HepG2 (cell line): Measurements from ENCODE around the gene RAB1B. TPM values are rescaled to one million over a fixed set of nuclear protein-coding genes. Genes with fewer than 3 reads are reported as not detected.
A peak's percentile ranks its signal among the peaks of the same experiment; 100 is the strongest.

Source experiments
- CC2D1A ChIP-seq: sonication (generic); formaldehyde crosslinking; IDR thresholded peaks from 2 replicates; pipeline ENCODE4 v1.8.1; 2023; ENCODE audit warnings: mild to moderate bottlenecking, missing genetic modification reagents
- CEBPZ ChIP-seq: IDR thresholded peaks from 2 replicates; pipeline ENCODE4 v1.6.1; 2012; ENCODE audit warnings: low read length, improper control_type of control experiment
- DMAP1 ChIP-seq: IDR thresholded peaks from 2 replicates; pipeline ENCODE4 v1.6.1; 2016
- MAF1 ChIP-seq: sonication (generic); formaldehyde crosslinking; IDR thresholded peaks from 2 replicates; pipeline ENCODE4 v1.5.0; 2020; ENCODE audit warnings: missing genetic modification reagents, borderline replicate concordance
- MYNN ChIP-seq: sonication (generic); formaldehyde crosslinking; IDR thresholded peaks from 2 replicates; pipeline ENCODE4 v1.4.0; 2020; ENCODE audit warnings: mild to moderate bottlenecking, low read depth, missing genetic modification reagents
- RAD21 ChIP-seq: fragments of 450-650 bp; formaldehyde crosslinking; IDR thresholded peaks from 2 replicates; pipeline ENCODE4 v1.5.0; 2020; ENCODE audit warnings: mild to moderate bottlenecking
- SIN3A ChIP-seq: IDR thresholded peaks from 2 replicates; pipeline ENCODE4 v1.6.1; 2011; ENCODE audit warnings: low read depth, mild to moderate bottlenecking, control low read depth, low read length, borderline replicate concordance
- SRY ChIP-seq: sonication (generic); formaldehyde crosslinking; IDR thresholded peaks from 2 replicates; pipeline ENCODE4 v1.8.0; 2022; ENCODE audit warnings: mild to moderate bottlenecking, missing genetic modification reagents
- ZFY ChIP-seq: sonication (generic); formaldehyde crosslinking; IDR thresholded peaks from 2 replicates; pipeline ENCODE4 v1.4.0; 2020; ENCODE audit warnings: missing genetic modification reagents
- ZNF253 ChIP-seq: sonication (generic); formaldehyde crosslinking; IDR thresholded peaks from 2 replicates; pipeline ENCODE4 v1.8.0; 2022; ENCODE audit warnings: mild to moderate bottlenecking, missing genetic modification reagents, borderline replicate concordance
- ZNF383 ChIP-seq: sonication (generic); formaldehyde crosslinking; IDR thresholded peaks from 2 replicates; pipeline ENCODE4 v1.4.0; 2020; ENCODE audit warnings: missing genetic modification reagents, mild to moderate bottlenecking, borderline replicate concordance
- ZNF530 ChIP-seq: sonication (generic); formaldehyde crosslinking; IDR thresholded peaks from 2 replicates; pipeline ENCODE4 v1.5.0; 2020; ENCODE audit warnings: low read depth, mild to moderate bottlenecking, missing genetic modification reagents
- ZNF781 ChIP-seq: sonication (generic); formaldehyde crosslinking; IDR thresholded peaks from 2 replicates; pipeline ENCODE4 v1.5.1; 2020; ENCODE audit warnings: borderline replicate concordance, mild to moderate bottlenecking, missing genetic modification reagents; ENCODE audit errors: not compliant biosample characterization
- polyA plus RNA-seq, 8 experiments: library from polyadenylated mRNA; depleted of rRNA in 3 of 8; stranded (reverse) in 7 of 8; unstranded in 1 of 8; fragments of >200 nt; fragmentation: Illumina TruSeq in 4 of 8; extraction: Trizol in 4 of 8; gene quantifications; 2 replicates each; pipeline versions ENCODE4 v1.2.1 to v1.2.3, GENCODE V29; 2011 to 2016; ENCODE audit warnings: low read depth in 4 of 8, missing spikeins in 1 of 8, mixed read lengths in 1 of 8; ENCODE audit not compliant: insufficient read depth in 1 of 8
- total RNA-seq, 5 experiments: library from RNA; depleted of rRNA; stranded (reverse); fragments of >200 nt; fragmentation: Illumina TruSeq; extraction: Trizol; gene quantifications; 2 replicates each; pipeline ENCODE4 v1.2.3, GENCODE V29; 2016; ENCODE audit warnings: low read depth in 1 of 5
- TF ChIP-seq, protein P1 (sequence below): sonication (generic); formaldehyde crosslinking; IDR thresholded peaks from 2 replicates; pipeline ENCODE4 v1.4.0; 2020; ENCODE audit warnings: missing genetic modification reagents
- TF ChIP-seq, protein P2 (sequence below): conservative IDR thresholded peaks from 2 replicates; pipeline ENCODE4 v1.6.1; 2018; ENCODE audit warnings: missing genetic modification reagents
- TF ChIP-seq, protein P3 (sequence below): IDR thresholded peaks from 2 replicates; pipeline ENCODE4 v1.6.1; 2016; ENCODE audit warnings: missing genetic modification reagents, missing compliant biosample characterization
- TF ChIP-seq, protein P4 (sequence below): IDR thresholded peaks from 2 replicates; pipeline ENCODE4 v1.6.1; 2016; ENCODE audit warnings: mild to moderate bottlenecking
- TF ChIP-seq, protein P5 (sequence below): sonication (generic); formaldehyde crosslinking; IDR thresholded peaks from 2 replicates; pipeline ENCODE4 v1.8.1; 2023; ENCODE audit warnings: mild to moderate bottlenecking, moderate library complexity, missing genetic modification reagents

The RAB1B gene
- total and polyA plus RNA-seq, 2 of the 13 experiments (the other 11 are each of a cell fraction or from before 2014, with no cell fraction given) = 77.9 to 87.9 TPM

- TF ChIP-seq SIN3A = peak; percentile 92; the same call in 1 of the 2 replicates
- no peak for TF ChIP-seq ZNF383 (CRISPR knock-in tag)
- no peak for TF ChIP-seq MAF1 (CRISPR knock-in tag)
- no peak for TF ChIP-seq CEBPZ
- TF ChIP-seq ZNF530 (CRISPR knock-in tag) = no peak
- TF ChIP-seq SRY (CRISPR knock-in tag) = 0 out of 2 replicates have a peak, but pooled peaks have one; percentile 37
- TF ChIP-seq RAD21 (CRISPR knock-in tag) = peak; percentile 90
- TF ChIP-seq CC2D1A (CRISPR knock-in tag) = 0 out of 2 replicates have a peak, but pooled peaks have one; percentile 58
- TF ChIP-seq ZNF781 (CRISPR knock-in tag) = peak; percentile 70
- TF ChIP-seq, protein P1, sequence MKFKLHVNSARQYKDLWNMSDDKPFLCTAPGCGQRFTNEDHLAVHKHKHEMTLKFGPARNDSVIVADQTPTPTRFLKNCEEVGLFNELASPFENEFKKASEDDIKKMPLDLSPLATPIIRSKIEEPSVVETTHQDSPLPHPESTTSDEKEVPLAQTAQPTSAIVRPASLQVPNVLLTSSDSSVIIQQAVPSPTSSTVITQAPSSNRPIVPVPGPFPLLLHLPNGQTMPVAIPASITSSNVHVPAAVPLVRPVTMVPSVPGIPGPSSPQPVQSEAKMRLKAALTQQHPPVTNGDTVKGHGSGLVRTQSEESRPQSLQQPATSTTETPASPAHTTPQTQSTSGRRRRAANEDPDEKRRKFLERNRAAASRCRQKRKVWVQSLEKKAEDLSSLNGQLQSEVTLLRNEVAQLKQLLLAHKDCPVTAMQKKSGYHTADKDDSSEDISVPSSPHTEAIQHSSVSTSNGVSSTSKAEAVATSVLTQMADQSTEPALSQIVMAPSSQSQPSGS = peak; percentile 71; the same call in 1 of the 2 replicates
- peak; percentile 99 for TF ChIP-seq MYNN (CRISPR knock-in tag)
- peak; percentile 58 for TF ChIP-seq ZFY
- TF ChIP-seq, protein P2, sequence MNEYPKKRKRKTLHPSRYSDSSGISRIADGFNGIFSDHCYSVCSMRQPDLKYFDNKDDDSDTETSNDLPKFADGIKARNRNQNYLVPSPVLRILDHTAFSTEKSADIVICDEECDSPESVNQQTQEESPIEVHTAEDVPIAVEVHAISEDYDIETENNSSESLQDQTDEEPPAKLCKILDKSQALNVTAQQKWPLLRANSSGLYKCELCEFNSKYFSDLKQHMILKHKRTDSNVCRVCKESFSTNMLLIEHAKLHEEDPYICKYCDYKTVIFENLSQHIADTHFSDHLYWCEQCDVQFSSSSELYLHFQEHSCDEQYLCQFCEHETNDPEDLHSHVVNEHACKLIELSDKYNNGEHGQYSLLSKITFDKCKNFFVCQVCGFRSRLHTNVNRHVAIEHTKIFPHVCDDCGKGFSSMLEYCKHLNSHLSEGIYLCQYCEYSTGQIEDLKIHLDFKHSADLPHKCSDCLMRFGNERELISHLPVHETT = no peak
- no peak for TF ChIP-seq DMAP1 (CRISPR knock-in tag)
- TF ChIP-seq, protein P3, sequence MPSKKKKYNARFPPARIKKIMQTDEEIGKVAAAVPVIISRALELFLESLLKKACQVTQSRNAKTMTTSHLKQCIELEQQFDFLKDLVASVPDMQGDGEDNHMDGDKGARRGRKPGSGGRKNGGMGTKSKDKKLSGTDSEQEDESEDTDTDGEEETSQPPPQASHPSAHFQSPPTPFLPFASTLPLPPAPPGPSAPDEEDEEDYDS (CRISPR knock-in tag) = no peak
- TF ChIP-seq, protein P4, sequence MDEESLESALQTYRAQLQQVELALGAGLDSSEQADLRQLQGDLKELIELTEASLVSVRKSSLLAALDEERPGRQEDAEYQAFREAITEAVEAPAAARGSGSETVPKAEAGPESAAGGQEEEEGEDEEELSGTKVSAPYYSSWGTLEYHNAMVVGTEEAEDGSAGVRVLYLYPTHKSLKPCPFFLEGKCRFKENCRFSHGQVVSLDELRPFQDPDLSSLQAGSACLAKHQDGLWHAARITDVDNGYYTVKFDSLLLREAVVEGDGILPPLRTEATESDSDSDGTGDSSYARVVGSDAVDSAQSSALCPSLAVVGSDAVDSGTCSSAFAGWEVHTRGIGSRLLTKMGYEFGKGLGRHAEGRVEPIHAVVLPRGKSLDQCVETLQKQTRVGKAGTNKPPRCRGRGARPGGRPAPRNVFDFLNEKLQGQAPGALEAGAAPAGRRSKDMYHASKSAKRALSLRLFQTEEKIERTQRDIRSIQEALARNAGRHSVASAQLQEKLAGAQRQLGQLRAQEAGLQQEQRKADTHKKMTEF (CRISPR knock-in tag) = peak; percentile 67; the same call in 1 of the 2 replicates
- TF ChIP-seq ZNF253 (CRISPR knock-in tag) = no peak
- TF ChIP-seq, protein P5, sequence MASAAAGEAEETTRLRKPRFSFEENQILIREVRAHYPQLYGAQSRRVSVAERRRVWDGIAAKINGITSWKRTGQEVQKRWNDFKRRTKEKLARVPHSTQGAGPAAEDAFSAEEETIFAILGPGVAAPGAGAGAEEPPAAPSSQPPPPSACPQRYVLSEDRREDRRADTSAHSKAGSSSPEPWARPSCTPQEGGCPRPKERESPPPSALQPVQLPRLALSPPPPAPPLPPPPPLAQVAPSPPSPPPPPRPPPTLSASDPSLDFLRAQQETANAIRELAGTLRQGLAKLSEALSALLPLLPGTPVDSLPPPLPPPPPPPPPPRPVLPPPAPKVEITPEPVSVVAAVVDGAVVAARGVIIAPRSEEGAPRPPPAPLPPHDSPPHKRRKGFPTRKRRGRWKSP (CRISPR knock-in tag) = no peak
Observed at GRCh38 chr11:66282468-66283455, 14.3 kb downstream of the RAB1B start (continued).
